ENCODE results near the gene KRT8.

- TF ChIP-seq CTCF (IDR thresholded peaks at IDR 0.05) (no peak), POLR2A (IDR thresholded peaks at IDR 0.05) (no peak), EP300 (IDR thresholded peaks at IDR 0.05) (no peak)
These were observed 44.8 kb upstream of the KRT8 start for GRCh38 chr12:52949413-52950331.

All from tibial nerve (tissue), 4 donors.